Neural cell (in vitro differentiated cells): ENCODE measurements around the gene COBL.

ENCODE experiments used
- CTCF ChIP-seq: fragments of 450-650 bp; IDR thresholded peaks from 2 replicates; pipeline ENCODE4 v1.5.1; 2014; ENCODE audit warnings: antibody characterized with exemption, mild to moderate bottlenecking, moderate library complexity; ENCODE audit not compliant: poor library complexity, severe bottlenecking
- EP300 ChIP-seq: fragments of 450-650 bp; conservative IDR thresholded peaks from 2 replicates; pipeline ENCODE4 v1.6.1; 2014; ENCODE audit warnings: antibody characterized with exemption, mild to moderate bottlenecking, moderate library complexity; ENCODE audit not compliant: poor library complexity, severe bottlenecking
- EZH2 ChIP-seq: fragments of 200-600, 300-800 bp; shearing (Covaris generic), sonication (generic); IDR thresholded peaks from 2 replicates; pipeline ENCODE4 v1.6.1; 2014; ENCODE audit warnings: antibody characterized with exemption, low read length, borderline replicate concordance, mild to moderate bottlenecking; ENCODE audit not compliant: insufficient read depth, poor library complexity, severe bottlenecking
- MXI1 ChIP-seq: fragments of 450-650 bp; conservative IDR thresholded peaks from 2 replicates; pipeline ENCODE4 v1.6.1; 2014; ENCODE audit warnings: antibody characterized with exemption, mild to moderate bottlenecking; ENCODE audit not compliant: poor library complexity, severe bottlenecking
- POLR2AphosphoS5 ChIP-seq: IDR thresholded peaks from 2 replicates; pipeline ENCODE4 v1.6.1; 2012
- RAD21 ChIP-seq: fragments of 450-650 bp; conservative IDR thresholded peaks from 2 replicates; pipeline ENCODE4 v1.6.1; 2014; ENCODE audit warnings: antibody characterized with exemption, mild to moderate bottlenecking, moderate library complexity
- REST ChIP-seq: IDR thresholded peaks from 2 replicates; pipeline ENCODE4 v1.6.1; 2012; ENCODE audit warnings: borderline replicate concordance
- SMC3 ChIP-seq: fragments of 450-650 bp; conservative IDR thresholded peaks from 2 replicates; pipeline ENCODE4 v1.6.1; 2014; ENCODE audit warnings: antibody characterized with exemption, mild to moderate bottlenecking, moderate library complexity; ENCODE audit not compliant: poor library complexity

- TF ChIP-seq EZH2, result no peak
- TF ChIP-seq CTCF, result no peak
- TF ChIP-seq EP300, result no peak
- no peak for TF ChIP-seq REST
- TF ChIP-seq POLR2AphosphoS5, result no peak
- no peak for TF ChIP-seq SMC3
- TF ChIP-seq MXI1, result no peak
- TF ChIP-seq RAD21, result no peak
Measured at GRCh38 chr7:51276091-51276605, 40.5 kb downstream of the COBL start.
